MCF 10A (cell line): ENCODE results near the gene RBFOX2. TPM values are rescaled to one million over a fixed set of nuclear protein-coding genes. Genes with fewer than 3 reads are reported as not detected.

Experiments
- BruUV-seq: library from RNA; stranded (reverse); fragments of 400-500 nt; replicated peaks from 2 replicates; lab custom pipeline; 2021; lab: Mats Ljungman, UMichigan
- CTCF ChIA-PET: fragments of 300-600 bp; sonication (Branson Sonifier 250); formaldehyde crosslinking; extraction: SDS; loops from one replicate; lab custom pipeline; 2021; ENCODE audit warnings: antibody characterized with exemption, inconsistent platforms; lab: Yijun Ruan, JAX
- POLR2A ChIA-PET: fragments of 300-600, 350-650 bp; sonication (Branson Sonifier 250); formaldehyde crosslinking; extraction: SDS; loops from one replicate; lab custom pipeline; 2020; ENCODE audit warnings: antibody characterized with exemption, inconsistent platforms; lab: Yijun Ruan, JAX
- DNase-seq: peaks from one replicate; pipeline ENCODE4 v3.0.0-alpha.2; 2018; ENCODE audit not compliant: unreplicated experiment
- H3K27ac Mint-ChIP-seq: one replicate; pipeline ENCODE4 v1.8.0; 2022; ENCODE audit warnings: mild to moderate bottlenecking, low read depth, mixed read lengths; ENCODE audit not compliant: unreplicated experiment
- H3K27me3 Mint-ChIP-seq: one replicate; pipeline ENCODE4 v1.8.0; 2022; ENCODE audit warnings: mixed read lengths; ENCODE audit not compliant: insufficient read depth, unreplicated experiment
- H3K36me3 Mint-ChIP-seq: one replicate; pipeline ENCODE4 v1.8.0; 2022; ENCODE audit warnings: mild to moderate bottlenecking, moderate library complexity, mixed read lengths; ENCODE audit not compliant: insufficient read depth, unreplicated experiment
- H3K4me1 Mint-ChIP-seq: one replicate; pipeline ENCODE4 v1.8.0; 2022; ENCODE audit warnings: mixed read lengths; ENCODE audit not compliant: insufficient read depth, unreplicated experiment
- H3K4me3 Mint-ChIP-seq: one replicate; pipeline ENCODE4 v1.8.0; 2022; ENCODE audit warnings: mild to moderate bottlenecking, moderate library complexity, mixed read lengths; ENCODE audit not compliant: unreplicated experiment
- H3K9me3 Mint-ChIP-seq: one replicate; pipeline ENCODE4 v1.8.0; 2022; ENCODE audit warnings: mixed read lengths; ENCODE audit not compliant: unreplicated experiment
- intact Hi-C: fragments of 100-400 bp; cut with micrococcal nuclease; formaldehyde crosslinking; loops from 2 replicates; pipeline ENCODE4 v1.14.1; 2022
- total RNA-seq: library from RNA; stranded (reverse); gene quantifications from 2 replicates; pipeline ENCODE4 v1.2.3, GENCODE V29; 2022
- TF ChIP-seq, protein P1 (sequence below): fragments of 200-600 bp; IDR thresholded peaks from one replicate; pipeline ENCODE4 v1.8.0; 2022; ENCODE audit warnings: antibody characterized with exemption, mild to moderate bottlenecking; ENCODE audit not compliant: unreplicated experiment

Gene RBFOX2
- total RNA-seq, 1 experiment from 2014 or later = 89.4 TPM

DNA sequence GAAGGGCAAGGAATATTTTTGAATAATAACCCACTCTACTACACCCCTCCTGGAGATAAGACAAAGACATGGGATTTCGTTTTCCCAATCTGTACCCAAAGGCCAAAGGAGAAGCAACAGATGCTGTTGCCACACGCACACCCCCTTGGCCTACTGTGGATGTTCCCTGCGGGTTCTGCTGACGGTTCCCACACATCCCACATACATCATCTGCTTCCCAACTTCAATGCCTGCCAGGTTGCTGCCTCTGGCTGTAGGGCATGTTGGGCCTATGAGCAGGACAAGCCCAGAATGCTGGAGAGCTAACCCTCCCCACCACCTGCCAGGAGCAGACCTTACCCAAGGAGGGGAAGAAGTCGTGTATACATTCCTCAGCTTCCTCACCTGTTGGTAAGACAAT lies 13.6 kb upstream of the RBFOX2 start:
- Mint-ChIP-seq H3K36me3 (no peaks in the 10 kb centered on the region), H3K4me3 (no peak overlapping the region), H3K27ac (no peak overlapping the region), H3K9me3 (no peaks in the 10 kb centered on the region), H3K27me3 (peaks cover 6% of the 10 kb centered on the region), H3K4me1 (no peaks in the 10 kb centered on the region)
- TF ChIP-seq, protein P1, sequence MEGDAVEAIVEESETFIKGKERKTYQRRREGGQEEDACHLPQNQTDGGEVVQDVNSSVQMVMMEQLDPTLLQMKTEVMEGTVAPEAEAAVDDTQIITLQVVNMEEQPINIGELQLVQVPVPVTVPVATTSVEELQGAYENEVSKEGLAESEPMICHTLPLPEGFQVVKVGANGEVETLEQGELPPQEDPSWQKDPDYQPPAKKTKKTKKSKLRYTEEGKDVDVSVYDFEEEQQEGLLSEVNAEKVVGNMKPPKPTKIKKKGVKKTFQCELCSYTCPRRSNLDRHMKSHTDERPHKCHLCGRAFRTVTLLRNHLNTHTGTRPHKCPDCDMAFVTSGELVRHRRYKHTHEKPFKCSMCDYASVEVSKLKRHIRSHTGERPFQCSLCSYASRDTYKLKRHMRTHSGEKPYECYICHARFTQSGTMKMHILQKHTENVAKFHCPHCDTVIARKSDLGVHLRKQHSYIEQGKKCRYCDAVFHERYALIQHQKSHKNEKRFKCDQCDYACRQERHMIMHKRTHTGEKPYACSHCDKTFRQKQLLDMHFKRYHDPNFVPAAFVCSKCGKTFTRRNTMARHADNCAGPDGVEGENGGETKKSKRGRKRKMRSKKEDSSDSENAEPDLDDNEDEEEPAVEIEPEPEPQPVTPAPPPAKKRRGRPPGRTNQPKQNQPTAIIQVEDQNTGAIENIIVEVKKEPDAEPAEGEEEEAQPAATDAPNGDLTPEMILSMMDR = no peak
- DNase-seq = no peak
- BruUV-seq = no TSS peak
- CTCF ChIA-PET = interaction anchor here (2.2 kb wide), 1 partner anchor 24 kb away, joined by 10 read pairs; no protein-coding TSS in a partner anchor
- intact Hi-C loops = no loop called here
- POLR2A ChIA-PET = no interaction called here

DNA sequence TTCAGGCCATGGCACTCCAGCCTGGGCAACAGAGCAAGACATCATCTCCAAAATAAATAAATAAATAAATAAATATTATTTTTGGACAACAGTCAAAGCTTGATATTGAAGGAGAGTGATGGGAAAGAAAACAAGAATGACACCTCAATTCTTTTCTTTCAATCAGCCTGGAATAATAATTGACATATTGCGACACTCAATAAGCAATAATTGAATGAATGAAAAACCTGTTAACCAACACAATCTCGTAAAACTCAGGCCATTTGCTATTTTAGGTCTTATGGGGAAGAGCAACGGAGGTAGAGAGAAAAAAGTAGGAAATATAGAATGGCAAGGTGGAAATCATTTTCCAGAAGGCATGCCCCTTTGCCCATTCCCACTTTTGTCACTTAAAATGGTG lies 10.5 kb upstream of the RBFOX2 start:
- BruUV-seq = no TSS peak
- no peak overlapping the region for H3K4me3 Mint-ChIP-seq
- H3K36me3 Mint-ChIP-seq = no peaks in the 10 kb centered on the region
- H3K4me1 Mint-ChIP-seq = no peaks in the 10 kb centered on the region
- H3K27ac Mint-ChIP-seq = no peak overlapping the region
- CTCF ChIA-PET = interaction anchor here (3.5 kb wide), 1 partner anchor 26 kb away, joined by 18 read pairs; no protein-coding TSS in a partner anchor
- DNase-seq = no peak
- POLR2A ChIA-PET = interaction anchor here (0.7 kb wide), 1 partner anchor 10 kb away, joined by 4 read pairs; the partner anchor contains the start of gene RBFOX2
- no peaks in the 10 kb centered on the region for H3K9me3 Mint-ChIP-seq
- peaks cover 13% of the 10 kb centered on the region for H3K27me3 Mint-ChIP-seq
- intact Hi-C loops = no loop called here
- TF ChIP-seq, protein P1 = no peak

DNA sequence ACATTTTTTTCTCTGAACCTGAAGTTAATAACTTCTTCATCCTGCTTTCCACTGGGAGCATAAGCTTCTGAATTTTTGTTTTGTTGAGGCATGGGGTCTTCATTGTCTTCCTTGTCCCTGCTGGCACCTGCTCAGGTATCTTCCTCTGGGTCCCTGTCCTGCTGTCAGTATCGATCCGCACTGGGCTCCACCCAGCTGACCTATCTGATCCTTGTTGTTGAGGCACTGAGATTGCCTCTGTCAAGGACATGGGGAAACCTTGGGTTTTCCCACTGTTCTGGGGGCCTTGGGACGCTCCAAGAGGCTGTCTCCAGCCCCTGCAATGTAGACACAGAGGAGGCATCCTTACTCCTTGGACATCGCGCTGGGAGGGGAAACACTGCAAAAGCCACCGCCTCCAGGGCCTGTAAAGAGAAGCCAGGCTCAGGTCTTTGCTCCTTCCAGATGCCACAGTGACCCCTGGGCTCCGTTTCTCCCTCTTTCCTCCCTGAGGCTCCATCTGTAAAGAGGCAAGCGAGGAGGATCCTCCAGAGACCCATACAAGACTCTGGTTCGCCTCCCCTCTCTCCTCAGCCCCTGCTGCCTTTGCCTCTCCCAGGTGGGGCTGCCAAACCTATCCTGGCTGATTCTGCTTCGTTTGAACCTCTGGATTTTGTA lies 8.6 kb upstream of the RBFOX2 start:
- Mint-ChIP-seq H3K9me3 (no peaks in the 10 kb centered on the region), H3K4me1 (no peaks in the 10 kb centered on the region), H3K36me3 (no peaks in the 10 kb centered on the region), H3K27ac (no peak overlapping the region), H3K27me3 (peaks cover 13% of the 10 kb centered on the region), H3K4me3 (no peak overlapping the region)
- intact Hi-C loops = no loop called here
- no TSS peak for BruUV-seq
- POLR2A ChIA-PET = no interaction called here
- CTCF ChIA-PET = interaction anchor here (3.5 kb wide), 1 partner anchor 28 kb away, joined by 18 read pairs; no protein-coding TSS in a partner anchor
- TF ChIP-seq, protein P1 = no peak
- no peak for DNase-seq

DNA sequence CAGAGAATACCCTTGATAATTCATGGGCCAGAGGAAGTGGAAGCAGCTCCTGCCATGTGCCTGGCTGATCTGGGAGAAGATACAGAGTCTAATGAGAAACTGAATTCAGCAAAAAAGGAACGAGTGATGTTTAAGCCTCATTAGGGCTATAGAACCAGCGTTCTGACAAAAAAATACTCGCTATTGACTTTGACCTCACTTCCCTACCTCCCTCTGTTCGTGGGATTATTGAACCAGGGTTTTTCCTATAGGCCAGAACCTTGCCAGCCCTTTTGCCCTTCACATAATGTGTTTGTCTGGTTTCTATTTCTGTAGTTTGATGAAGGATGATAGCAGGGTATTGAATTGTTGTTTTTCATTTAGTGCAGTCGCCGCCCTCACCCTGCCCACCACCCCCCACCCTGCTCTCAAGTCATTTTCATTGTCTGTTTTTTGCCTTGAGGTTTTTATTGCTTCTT lies 7.6 kb upstream of the RBFOX2 start:
- ChIA-PET CTCF (interaction anchor here (0.6 to 3.5 kb wide), 4 partner anchors 29 to 197 kb away, joined by 3 to 18 read pairs (median 4); no protein-coding TSS in a partner anchor), POLR2A (no interaction called here)
- Mint-ChIP-seq H3K4me1 (no peaks in the 10 kb centered on the region), H3K27ac (no peak overlapping the region), H3K27me3 (peaks cover 13% of the 10 kb centered on the region), H3K36me3 (no peaks in the 10 kb centered on the region), H3K4me3 (no peak overlapping the region), H3K9me3 (no peaks in the 10 kb centered on the region)
- no peak for DNase-seq
- TF ChIP-seq, protein P1 = no peak
- intact Hi-C loops = no loop called here
- BruUV-seq = no TSS peak
